Fibroblast of lung (primary cell): ENCODE data around the gene SC5D. TPM values are rescaled to one million over a fixed set of nuclear protein-coding genes. Genes with fewer than 3 reads are reported as not detected.

Experiments used
- DNase-seq, 2 donors: peaks; one replicate each; pipeline versions ENCODE4 v3.0.0 to v3.0.0-alpha.2; 2010; ENCODE audit warnings: low read depth in 2 of 2
- H2AFZ ChIP-seq: 2 replicates; pipeline ENCODE4 v1.5.1; 2012; ENCODE audit warnings: low read length, control low read depth, inconsistent platforms
- H3K27ac ChIP-seq: 2 replicates; pipeline ENCODE4 v1.5.1; 2011; ENCODE audit warnings: low read length, control low read depth; ENCODE audit not compliant: insufficient read depth
- H3K27me3 ChIP-seq: 2 replicates; pipeline ENCODE4 v1.5.1; 2011; ENCODE audit warnings: mild to moderate bottlenecking, low read length; ENCODE audit not compliant: control insufficient read depth, insufficient read depth
- H3K36me3 ChIP-seq: 2 replicates; pipeline ENCODE4 v1.5.1; 2011; ENCODE audit warnings: low read length; ENCODE audit not compliant: control insufficient read depth, insufficient read depth
- H3K4me1 ChIP-seq: 2 replicates; pipeline ENCODE4 v1.5.1; 2011; ENCODE audit warnings: low read length; ENCODE audit not compliant: control insufficient read depth, insufficient read depth; ENCODE audit errors: extremely low read depth
- H3K4me2 ChIP-seq: 2 replicates; pipeline ENCODE4 v1.5.1; 2011; ENCODE audit warnings: low read length, control low read depth; ENCODE audit not compliant: insufficient read depth; ENCODE audit errors: extremely low read depth
- H3K4me3 ChIP-seq, 4 experiments: fragments of 200-600 bp in 1 of 4; sonication (generic) in 1 of 4; replicated peaks in 1 of 4; 2 replicates each; pipeline ENCODE4 v1.5.1; 2011 to 2016; ENCODE audit warnings: low read length in 4 of 4, low read depth in 3 of 4, mild to moderate bottlenecking in 3 of 4, control low read depth in 2 of 4, inconsistent platforms in 1 of 4, mixed read lengths in 1 of 4; ENCODE audit not compliant: insufficient read depth in 1 of 4; ENCODE audit errors: control extremely low read depth in 1 of 4
- H3K79me2 ChIP-seq: 2 replicates; pipeline ENCODE4 v1.5.1; 2012; ENCODE audit warnings: mild to moderate bottlenecking, low read length, inconsistent platforms; ENCODE audit not compliant: control insufficient read depth, insufficient read depth
- H3K9ac ChIP-seq: 2 replicates; pipeline ENCODE4 v1.5.1; 2011; ENCODE audit warnings: mild to moderate bottlenecking, low read length, control low read depth; ENCODE audit not compliant: insufficient read depth
- H3K9me3 ChIP-seq: 2 replicates; pipeline ENCODE4 v1.5.1; 2012; ENCODE audit warnings: low read depth, low read length; ENCODE audit not compliant: control insufficient read depth, insufficient read depth
- H4K20me1 ChIP-seq: 2 replicates; pipeline ENCODE4 v1.5.1; 2011; ENCODE audit warnings: low read length; ENCODE audit not compliant: control insufficient read depth, insufficient read depth; ENCODE audit errors: extremely low read depth
- EZH2 ChIP-seq: IDR thresholded peaks from 2 replicates; pipeline ENCODE4 v1.5.1; 2012; ENCODE audit warnings: low read length, control low read depth, mild to moderate bottlenecking; ENCODE audit errors: missing control alignments
- polyA plus RNA-seq, 2 donors: library from polyadenylated mRNA; depleted of rRNA in 1 of 2; stranded (reverse) in 1 of 2; unstranded in 1 of 2; fragments of >200 nt; gene quantifications; 2 replicates each; pipeline ENCODE4 v1.2.1, GENCODE V29; 2011 to 2012; ENCODE audit warnings: missing spikeins in 1 of 2
- total RNA-seq: library from RNA; depleted of rRNA; stranded (reverse); fragments of >200 nt; gene quantifications from 2 replicates; pipeline ENCODE4 v1.2.1, GENCODE V29; 2014
- TF ChIP-seq, protein P1 (sequence below), 2 donors: IDR thresholded peaks in 1 of 2; conservative IDR thresholded peaks in 1 of 2; 1 replicate in 1 of 2; 2 replicates in 1 of 2; pipeline ENCODE4 v1.5.1; 2011 to 2012; ENCODE audit warnings: low read length in 2 of 2, control low read depth in 1 of 2, inconsistent platforms in 1 of 2, low read depth in 1 of 2, mild to moderate bottlenecking in 1 of 2

The SC5D gene
- total and polyA plus RNA-seq, 2 donors (not counting 1 experiment from before 2014, with no cell fraction given): 102 to 112 TPM

DNA sequence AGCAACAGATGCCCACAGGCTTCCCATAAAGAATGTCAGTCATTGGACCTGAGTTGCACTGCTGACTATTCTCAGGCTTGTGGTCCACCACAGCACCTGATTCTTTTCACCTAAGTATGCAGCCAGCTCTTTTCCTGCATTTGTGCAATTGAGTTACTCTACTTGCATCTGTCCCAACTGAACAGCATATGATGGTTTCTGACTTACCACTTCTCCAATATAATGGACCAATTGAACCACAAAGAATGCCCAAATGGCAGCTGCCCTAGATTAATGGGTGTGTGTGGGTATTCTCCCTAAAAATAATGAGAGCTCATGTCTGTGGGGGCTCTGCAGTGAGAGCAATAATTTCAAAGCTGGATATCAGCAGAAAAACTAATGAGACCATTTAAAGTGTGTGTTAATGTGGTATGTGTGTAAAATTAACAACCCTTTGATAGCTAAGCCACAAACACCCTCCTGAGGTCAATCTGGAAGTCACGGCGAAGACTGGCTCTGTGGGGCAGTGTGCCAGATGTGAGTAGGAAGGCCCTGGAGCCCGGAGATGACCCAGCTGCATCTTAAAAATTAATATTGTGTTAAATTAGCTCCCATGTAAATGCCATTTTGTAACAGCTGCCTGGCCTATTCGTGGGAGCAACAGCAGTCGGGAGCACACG, 43.8 kb downstream of the SC5D start:
- Histone ChIP-seq H3K27me3 (peaks cover 2% of the 10 kb centered on the region), H3K4me2 (no peak overlapping the region), H3K79me2 (no peaks in the 10 kb centered on the region), H4K20me1 (no peaks in the 10 kb centered on the region), H3K36me3 (no peaks in the 10 kb centered on the region), H3K4me1 (no peaks in the 10 kb centered on the region), H3K9me3 (no peaks in the 10 kb centered on the region), H2AFZ (no peak overlapping the region), H3K27ac (no peak overlapping the region), H3K4me3 (no peak overlapping the region), H3K9ac (no peak overlapping the region)
- TF ChIP-seq, protein P1, sequence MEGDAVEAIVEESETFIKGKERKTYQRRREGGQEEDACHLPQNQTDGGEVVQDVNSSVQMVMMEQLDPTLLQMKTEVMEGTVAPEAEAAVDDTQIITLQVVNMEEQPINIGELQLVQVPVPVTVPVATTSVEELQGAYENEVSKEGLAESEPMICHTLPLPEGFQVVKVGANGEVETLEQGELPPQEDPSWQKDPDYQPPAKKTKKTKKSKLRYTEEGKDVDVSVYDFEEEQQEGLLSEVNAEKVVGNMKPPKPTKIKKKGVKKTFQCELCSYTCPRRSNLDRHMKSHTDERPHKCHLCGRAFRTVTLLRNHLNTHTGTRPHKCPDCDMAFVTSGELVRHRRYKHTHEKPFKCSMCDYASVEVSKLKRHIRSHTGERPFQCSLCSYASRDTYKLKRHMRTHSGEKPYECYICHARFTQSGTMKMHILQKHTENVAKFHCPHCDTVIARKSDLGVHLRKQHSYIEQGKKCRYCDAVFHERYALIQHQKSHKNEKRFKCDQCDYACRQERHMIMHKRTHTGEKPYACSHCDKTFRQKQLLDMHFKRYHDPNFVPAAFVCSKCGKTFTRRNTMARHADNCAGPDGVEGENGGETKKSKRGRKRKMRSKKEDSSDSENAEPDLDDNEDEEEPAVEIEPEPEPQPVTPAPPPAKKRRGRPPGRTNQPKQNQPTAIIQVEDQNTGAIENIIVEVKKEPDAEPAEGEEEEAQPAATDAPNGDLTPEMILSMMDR (conservative IDR thresholded peaks at IDR 0.05 in 1 of 2, IDR thresholded peaks at IDR 0.05 in 1 of 2; ENCODE audit: low read depth in 1 of 2, low read length in 2 of 2): no peak
- TF ChIP-seq EZH2: no peak
- no peak for DNase-seq

GRCh38 chr11:121337078-121337477, 44.5 kb downstream of the SC5D start:
- H4K20me1 ChIP-seq: no peaks in the 10 kb centered on the region
- H3K79me2 ChIP-seq: no peaks in the 10 kb centered on the region
- H3K4me3 ChIP-seq: no peak overlapping the region
- H2AFZ ChIP-seq: no peak overlapping the region
- no peaks in the 10 kb centered on the region for H3K4me1 ChIP-seq
- peaks cover 2% of the 10 kb centered on the region for H3K27me3 ChIP-seq
- H3K27ac ChIP-seq: no peak overlapping the region
- no peak overlapping the region for H3K4me2 ChIP-seq
- H3K9ac ChIP-seq: no peak overlapping the region
- no peaks in the 10 kb centered on the region for H3K36me3 ChIP-seq
- TF ChIP-seq EZH2: no peak
- TF ChIP-seq, protein P1 (conservative IDR thresholded peaks at IDR 0.05 in 1 of 2, IDR thresholded peaks at IDR 0.05 in 1 of 2; ENCODE audit: low read depth in 1 of 2, low read length in 2 of 2): no peak
- DNase-seq: no peak
- H3K9me3 ChIP-seq: no peaks in the 10 kb centered on the region

GRCh38 chr11:121337740-121338272, 45.2 kb downstream of the SC5D start:
- no peaks in the 10 kb centered on the region for H4K20me1 ChIP-seq
- no peak overlapping the region for H3K4me2 ChIP-seq
- no peaks in the 10 kb centered on the region for H3K9me3 ChIP-seq
- no peaks in the 10 kb centered on the region for H3K79me2 ChIP-seq
- no peak overlapping the region for H3K9ac ChIP-seq
- no peak for DNase-seq
- H3K36me3 ChIP-seq: no peaks in the 10 kb centered on the region
- no peak overlapping the region for H3K4me3 ChIP-seq
- no peak overlapping the region for H3K27ac ChIP-seq
- no peak overlapping the region for H2AFZ ChIP-seq
- TF ChIP-seq, protein P1 (conservative IDR thresholded peaks at IDR 0.05 in 1 of 2, IDR thresholded peaks at IDR 0.05 in 1 of 2; ENCODE audit: low read depth in 1 of 2, low read length in 2 of 2): no peak
- no peak for TF ChIP-seq EZH2
- no peaks in the 10 kb centered on the region for H3K4me1 ChIP-seq
- H3K27me3 ChIP-seq: peaks cover 2% of the 10 kb centered on the region
